Brain microvascular endothelial cell (primary cell): ENCODE results near the gene PROC.

ENCODE experiments used
- DNase-seq: peaks from one replicate; pipeline ENCODE4 v3.0.0-alpha.2; 2020
- H3K27ac ChIP-seq: fragments of 250-450 bp; sonication (Bioruptor Pico); 2 replicates; pipeline ENCODE4 v1.5.1; 2020; ENCODE audit warnings: mild to moderate bottlenecking, moderate library complexity
- H3K27me3 ChIP-seq: fragments of 250-450 bp; sonication (Bioruptor Pico); replicated peaks from 2 replicates; pipeline ENCODE4 v1.5.1; 2020; ENCODE audit warnings: mild to moderate bottlenecking
- H3K36me3 ChIP-seq: fragments of 250-450 bp; sonication (Bioruptor Pico); replicated peaks from 2 replicates; pipeline ENCODE4 v1.5.1; 2020; ENCODE audit warnings: mild to moderate bottlenecking
- H3K4me3 ChIP-seq: 2 replicates; pipeline ENCODE4 v1.5.1; 2011; ENCODE audit warnings: low read depth, mild to moderate bottlenecking, control low read depth, low read length, moderate library complexity
- in situ Hi-C: cut with HindIII; loops from 2 replicates; pipeline ENCODE4 v1.10.0; 2017; ENCODE audit warnings: low sequenced_read_pairs, low pct_ligation_motif_present
- TF ChIP-seq, protein P1 (sequence below): IDR thresholded peaks from 2 replicates; pipeline ENCODE4 v1.5.1; 2011; ENCODE audit warnings: low read depth, mild to moderate bottlenecking, moderate library complexity, low read length, control low read depth, inconsistent platforms; ENCODE audit errors: missing control alignments

Gene PROC

DNA sequence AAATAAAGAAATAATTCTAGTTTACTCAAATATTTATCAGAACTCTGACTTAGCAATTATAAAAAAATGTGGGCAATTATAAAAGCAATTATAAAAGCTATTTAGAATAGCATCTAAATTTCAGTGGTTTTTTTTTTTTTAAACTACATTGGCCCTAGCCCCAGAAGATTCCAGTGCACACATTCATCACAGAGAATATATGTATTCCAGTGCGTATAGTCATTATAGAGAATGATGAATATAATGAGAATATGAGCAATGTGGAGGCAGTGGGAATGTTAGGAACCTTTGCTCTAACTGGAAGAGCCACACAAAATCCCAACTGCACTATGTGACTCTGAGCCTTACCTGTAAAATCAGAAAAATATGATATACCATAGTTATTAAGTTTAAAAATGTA, 41.0 kb upstream of the PROC start:
- TF ChIP-seq, protein P1, sequence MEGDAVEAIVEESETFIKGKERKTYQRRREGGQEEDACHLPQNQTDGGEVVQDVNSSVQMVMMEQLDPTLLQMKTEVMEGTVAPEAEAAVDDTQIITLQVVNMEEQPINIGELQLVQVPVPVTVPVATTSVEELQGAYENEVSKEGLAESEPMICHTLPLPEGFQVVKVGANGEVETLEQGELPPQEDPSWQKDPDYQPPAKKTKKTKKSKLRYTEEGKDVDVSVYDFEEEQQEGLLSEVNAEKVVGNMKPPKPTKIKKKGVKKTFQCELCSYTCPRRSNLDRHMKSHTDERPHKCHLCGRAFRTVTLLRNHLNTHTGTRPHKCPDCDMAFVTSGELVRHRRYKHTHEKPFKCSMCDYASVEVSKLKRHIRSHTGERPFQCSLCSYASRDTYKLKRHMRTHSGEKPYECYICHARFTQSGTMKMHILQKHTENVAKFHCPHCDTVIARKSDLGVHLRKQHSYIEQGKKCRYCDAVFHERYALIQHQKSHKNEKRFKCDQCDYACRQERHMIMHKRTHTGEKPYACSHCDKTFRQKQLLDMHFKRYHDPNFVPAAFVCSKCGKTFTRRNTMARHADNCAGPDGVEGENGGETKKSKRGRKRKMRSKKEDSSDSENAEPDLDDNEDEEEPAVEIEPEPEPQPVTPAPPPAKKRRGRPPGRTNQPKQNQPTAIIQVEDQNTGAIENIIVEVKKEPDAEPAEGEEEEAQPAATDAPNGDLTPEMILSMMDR, result no peak
- Histone ChIP-seq H3K27ac (no peak overlapping the region), H3K4me3 (no peak overlapping the region), H3K27me3 (no peaks in the 10 kb centered on the region), H3K36me3 (no peaks in the 10 kb centered on the region)
- in situ Hi-C loops, result no loop called here
- no peak for DNase-seq

DNA sequence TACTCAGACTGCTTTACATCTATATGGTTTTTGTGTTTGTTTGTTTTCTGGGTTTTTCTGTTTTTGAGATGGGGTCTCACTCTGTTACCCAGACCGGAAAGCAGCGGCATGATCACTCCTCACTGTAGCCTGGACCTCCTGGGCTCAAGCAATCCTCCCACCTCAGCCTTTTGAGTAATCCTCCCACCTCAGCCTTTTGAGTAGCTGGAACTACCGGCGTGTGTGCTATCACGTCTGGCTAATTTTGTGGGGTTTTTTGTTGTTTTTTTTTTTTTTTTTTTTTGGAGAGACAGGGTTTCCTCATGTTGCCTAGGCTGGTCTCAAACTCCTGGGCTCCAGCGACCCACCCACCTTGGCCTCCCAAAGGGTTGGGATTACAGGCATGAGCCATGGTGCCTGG, 39.5 kb upstream of the PROC start:
- H3K36me3 ChIP-seq, result no peaks in the 10 kb centered on the region
- DNase-seq, result no peak
- H3K4me3 ChIP-seq, result no peak overlapping the region
- in situ Hi-C loops, result no loop called here
- TF ChIP-seq, protein P1, result no peak
- H3K27me3 ChIP-seq, result no peaks in the 10 kb centered on the region
- no peak overlapping the region for H3K27ac ChIP-seq

DNA sequence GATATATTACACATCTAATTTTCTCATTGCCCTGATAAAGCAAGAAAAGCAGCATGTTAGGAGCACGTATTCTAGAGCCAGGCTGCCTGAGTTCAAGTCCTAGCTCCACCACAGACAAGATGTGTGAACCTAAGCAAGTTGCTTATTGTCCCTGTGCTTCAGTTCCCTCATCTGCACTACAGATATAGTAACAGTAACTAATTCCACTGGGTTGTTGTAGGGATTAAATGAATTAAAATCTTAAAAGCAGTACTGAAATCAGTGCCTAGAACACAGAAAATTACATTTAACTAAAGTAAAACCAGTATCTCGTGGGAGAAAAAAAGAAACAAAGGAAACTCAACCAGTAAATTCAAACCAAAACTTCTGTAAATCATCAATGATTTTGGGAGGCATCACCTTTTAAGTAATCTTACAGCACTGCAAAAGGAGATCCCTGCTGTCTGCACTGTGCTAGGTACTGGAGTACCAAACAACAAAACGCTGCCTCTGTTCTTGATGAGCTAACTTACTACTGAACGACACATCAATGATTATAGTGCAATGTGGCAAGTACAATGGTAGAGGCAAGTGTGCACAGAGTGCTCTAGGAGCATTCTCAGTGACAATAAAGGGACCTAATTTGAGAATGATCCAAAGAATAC, 38.4 kb upstream of the PROC start:
- no peak for DNase-seq
- Histone ChIP-seq H3K27ac (no peak overlapping the region), H3K27me3 (no peaks in the 10 kb centered on the region), H3K4me3 (no peak overlapping the region), H3K36me3 (no peaks in the 10 kb centered on the region)
- in situ Hi-C loops, result no loop called here
- TF ChIP-seq, protein P1, result no peak

DNA sequence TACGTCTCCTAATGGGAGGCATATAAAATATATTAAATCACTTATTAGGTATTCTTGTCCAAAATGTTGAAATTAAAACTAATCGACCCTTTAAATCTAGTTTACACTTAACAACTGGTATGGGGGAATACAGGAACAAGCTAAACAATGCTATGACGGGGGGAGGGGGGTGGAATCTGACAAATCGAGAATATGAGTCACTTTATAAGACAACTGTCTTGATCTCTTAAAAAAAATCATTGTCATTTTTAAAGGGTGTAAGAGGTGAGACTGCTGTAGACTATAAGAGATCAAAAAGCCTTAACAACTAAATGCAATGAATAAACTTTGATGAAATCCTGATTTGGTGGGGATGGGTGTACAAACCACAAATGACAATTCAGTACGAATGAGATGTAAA, 36.5 kb upstream of the PROC start:
- H3K4me3 ChIP-seq, result no peak overlapping the region
- no peak for DNase-seq
- TF ChIP-seq, protein P1, result no peak
- no peaks in the 10 kb centered on the region for H3K27me3 ChIP-seq
- H3K27ac ChIP-seq, result no peak overlapping the region
- no peaks in the 10 kb centered on the region for H3K36me3 ChIP-seq
- in situ Hi-C loops, result no loop called here

DNA sequence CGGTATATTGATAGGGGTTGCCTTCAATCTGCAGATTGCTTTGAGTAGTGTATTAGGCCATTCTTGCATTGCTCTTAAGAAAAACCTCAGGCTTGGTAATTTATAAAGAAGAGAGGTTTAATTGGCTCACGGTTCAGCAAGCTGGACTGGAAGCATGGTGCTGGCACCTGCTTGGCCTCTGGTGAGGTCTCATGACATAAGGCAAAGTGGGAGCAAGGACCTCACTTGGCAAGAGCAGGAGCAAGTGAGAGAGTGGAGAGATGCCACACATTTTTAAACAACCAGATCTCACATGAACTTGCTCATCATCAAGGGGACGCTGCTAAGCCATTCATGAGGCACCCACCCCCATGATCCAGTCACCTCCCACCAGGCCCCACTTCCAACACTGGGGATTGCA, 35.4 kb upstream of the PROC start:
- in situ Hi-C loops, result no loop called here
- no peak for DNase-seq
- TF ChIP-seq, protein P1, result no peak
- Histone ChIP-seq H3K36me3 (no peaks in the 10 kb centered on the region), H3K4me3 (no peak overlapping the region), H3K27ac (no peak overlapping the region), H3K27me3 (no peaks in the 10 kb centered on the region)

DNA sequence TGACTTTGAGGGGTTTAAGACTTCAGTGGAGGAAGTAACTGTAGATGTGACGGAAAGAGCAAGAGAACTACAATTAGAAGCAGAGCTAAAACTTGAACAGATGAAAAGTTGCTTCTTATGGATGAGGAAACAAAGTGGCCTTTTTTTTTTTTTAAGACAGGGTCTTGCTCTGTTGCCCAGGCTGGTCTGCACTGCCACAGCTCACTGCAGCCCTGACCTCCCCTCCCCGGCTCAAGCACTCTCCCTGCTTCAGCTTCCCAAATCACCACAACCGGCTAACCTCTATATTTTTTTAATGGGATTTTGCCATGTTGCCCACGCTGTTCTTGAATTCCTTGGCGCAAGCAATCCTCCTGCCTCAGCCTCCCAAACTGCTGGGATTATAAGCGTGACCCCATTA, 33.7 kb upstream of the PROC start:
- no peak for DNase-seq
- no peaks in the 10 kb centered on the region for H3K27me3 ChIP-seq
- in situ Hi-C loops, result no loop called here
- no peak overlapping the region for H3K4me3 ChIP-seq
- H3K36me3 ChIP-seq, result no peaks in the 10 kb centered on the region
- no peak overlapping the region for H3K27ac ChIP-seq
- TF ChIP-seq, protein P1, result no peak
